Stimulated activated CD8-positive, alpha-beta memory T cell treated with anti-CD3 and anti-CD28 coated beads, Interleukin-7, amount 100 ng/mL, for 4 hours (primary cell): ENCODE data around the gene COL26A1.
"Not testable (repeated sequence)": the region's sequence is repeated elsewhere in the genome, so short reads cannot be mapped to it uniquely, and the experiment has no call there.

Source experiments
- DNase-seq, 2 donors: peaks; one replicate each; pipeline ENCODE4 v3.0.0-alpha.2; 2020; ENCODE audit warnings: low read depth in 2 of 2

Gene COL26A1

DNA sequence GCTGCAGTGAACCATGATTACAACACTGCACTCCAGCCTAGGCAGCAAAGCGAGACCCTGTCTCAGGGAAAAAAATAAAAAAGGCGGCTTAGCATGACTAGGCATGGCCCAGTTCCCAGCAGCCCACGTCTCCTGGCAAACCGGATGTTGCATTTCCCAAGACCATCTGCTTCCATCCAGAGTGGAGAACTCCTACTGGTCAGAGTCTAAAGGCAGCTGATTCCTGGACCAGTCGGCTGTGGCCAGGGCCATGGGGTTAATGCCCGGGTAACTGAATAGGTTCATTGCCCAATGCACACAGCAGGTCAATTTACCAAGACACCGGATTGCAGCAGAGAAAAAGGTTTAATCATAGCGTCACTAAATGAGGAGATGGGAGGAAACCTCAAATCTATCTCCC lies 133.3 kb downstream of the COL26A1 start:
- DNase-seq = no peak

GRCh38 chr7:101501351-101501750 lies 138.7 kb downstream of the COL26A1 start:
- no peak for DNase-seq

DNA sequence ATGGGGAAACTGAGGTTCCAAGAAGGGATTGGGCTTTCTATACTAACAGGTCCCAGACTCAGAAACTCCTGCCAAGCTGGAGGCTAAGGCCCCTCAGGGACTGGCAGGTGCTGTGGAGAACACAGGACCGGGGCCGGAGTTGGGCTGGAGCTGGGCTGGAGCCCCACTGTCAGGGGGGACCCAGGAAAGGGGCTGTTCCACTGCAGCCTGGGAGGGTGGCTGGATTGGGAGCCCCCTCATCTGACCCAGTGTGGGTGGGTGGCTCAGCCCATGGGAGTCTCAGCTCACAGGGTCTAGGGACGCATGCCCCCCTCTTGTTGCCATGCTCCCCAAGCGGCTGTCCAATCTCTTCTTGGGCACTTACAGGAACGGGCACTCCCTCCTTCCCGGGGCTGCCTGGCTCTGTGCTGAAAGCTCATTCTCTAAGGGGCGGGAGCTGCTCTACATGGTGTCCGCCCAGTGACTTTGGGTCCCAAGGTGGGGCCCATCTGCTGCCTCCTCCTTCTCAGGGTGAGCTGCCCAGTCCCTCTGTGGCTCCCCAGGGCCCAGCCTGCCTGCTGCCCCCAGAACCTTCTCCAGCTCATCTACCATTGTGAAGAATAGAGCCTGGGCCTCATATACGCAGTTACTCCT lies 139.9 kb downstream of the COL26A1 start:
- no peak for DNase-seq

GRCh38 chr7:101505510-101505909 lies 142.8 kb downstream of the COL26A1 start:
- not testable (repeated sequence) for DNase-seq

DNA sequence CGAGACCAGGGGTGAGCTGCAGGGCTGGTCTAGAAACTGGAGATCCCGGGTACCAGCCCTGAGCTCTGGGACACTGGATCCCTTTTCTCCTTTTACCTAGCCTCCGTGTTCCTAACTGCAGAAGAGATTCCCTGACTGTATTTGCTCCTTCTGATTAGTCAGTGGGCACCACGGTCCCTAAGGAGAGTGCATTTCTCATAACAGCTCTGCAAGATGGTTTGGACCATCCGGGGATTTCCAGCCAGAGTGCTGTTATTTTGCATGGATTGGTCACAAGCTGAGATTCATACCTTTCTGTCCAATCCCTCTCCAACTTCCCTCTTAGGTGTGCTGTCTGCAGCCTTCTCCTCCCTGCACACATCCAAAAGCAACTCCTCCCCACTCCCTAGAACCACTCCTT lies 143.9 kb downstream of the COL26A1 start:
- no peak for DNase-seq

GRCh38 chr7:101507327-101507726 lies 144.7 kb downstream of the COL26A1 start:
- no peak for DNase-seq

- DNase-seq = no peak
Observed at GRCh38 chr7:101507791-101508252, 145.1 kb downstream of the COL26A1 start.

GRCh38 chr7:101510297-101510696 lies 147.6 kb downstream of the COL26A1 start:
- no peak for DNase-seq

GRCh38 chr7:101511965-101512364 lies 149.3 kb downstream of the COL26A1 start:
- no peak for DNase-seq

- no peak for DNase-seq
Observed at GRCh38 chr7:101516851-101517250, 154.2 kb downstream of the COL26A1 start.

DNA sequence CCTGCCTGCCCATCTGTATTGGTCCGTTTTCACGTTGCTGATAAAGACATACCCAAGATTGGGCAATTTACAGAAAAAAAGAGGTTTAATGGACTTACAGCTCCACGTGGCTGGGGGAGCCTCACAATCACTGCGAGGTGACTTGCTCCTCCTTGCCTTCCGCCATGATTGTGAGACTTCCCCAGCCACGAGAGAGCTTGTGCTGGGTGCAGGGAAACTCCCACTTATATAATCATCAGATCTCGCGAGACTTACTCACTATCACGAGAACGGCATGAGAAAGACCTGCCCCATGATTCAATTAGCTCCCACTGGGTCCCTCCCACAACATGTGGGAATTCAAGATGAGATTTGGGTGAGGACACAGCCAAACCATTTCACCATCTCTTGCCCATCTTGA lies 154.6 kb downstream of the COL26A1 start:
- DNase-seq = no peak

GRCh38 chr7:101518336-101518735 lies 155.7 kb downstream of the COL26A1 start:
- DNase-seq = no peak

DNA sequence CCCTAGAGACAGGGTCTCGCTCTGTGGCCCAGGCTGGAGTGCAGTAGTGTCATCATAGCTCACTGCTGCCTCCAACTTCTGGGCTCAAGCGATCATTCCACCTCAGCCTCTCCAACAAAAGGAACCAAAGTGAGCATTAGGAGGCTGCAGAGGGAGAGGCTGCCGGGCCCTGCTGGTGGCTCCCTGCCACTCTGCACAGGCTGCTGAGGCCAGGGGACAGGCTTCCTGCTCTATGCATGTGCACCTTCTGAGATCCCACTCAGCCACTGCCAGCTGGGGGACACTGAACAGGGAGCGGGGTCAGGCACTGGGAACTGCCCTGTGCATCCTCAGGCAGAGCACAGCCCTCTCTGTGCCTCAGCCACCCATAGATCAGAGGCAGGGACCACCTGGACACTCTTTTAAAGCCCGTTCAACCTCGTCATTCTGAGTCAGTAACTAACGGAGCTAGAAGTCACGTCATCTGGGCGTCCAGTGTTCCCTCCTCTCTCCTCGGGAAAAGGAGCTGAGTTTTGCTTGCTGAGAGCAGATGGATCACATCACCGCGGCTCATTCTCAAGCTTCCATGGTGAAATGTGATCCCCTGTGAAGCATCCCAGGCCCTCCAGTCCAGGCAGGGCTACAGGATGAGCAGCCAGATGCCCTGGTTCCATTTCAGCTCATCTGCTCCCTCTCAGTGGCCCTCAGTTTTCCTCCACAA lies 156.8 kb downstream of the COL26A1 start:
- DNase-seq = no peak

- DNase-seq = no peak
Observed at GRCh38 chr7:101521430-101521925, 158.8 kb downstream of the COL26A1 start.

GRCh38 chr7:101522021-101522420 lies 159.3 kb downstream of the COL26A1 start:
- no peak for DNase-seq

GRCh38 chr7:101527844-101528667 lies 165.4 kb downstream of the COL26A1 start:
- DNase-seq = no peak

- DNase-seq = no peak
Observed at GRCh38 chr7:101529560-101529959, 166.9 kb downstream of the COL26A1 start.

DNA sequence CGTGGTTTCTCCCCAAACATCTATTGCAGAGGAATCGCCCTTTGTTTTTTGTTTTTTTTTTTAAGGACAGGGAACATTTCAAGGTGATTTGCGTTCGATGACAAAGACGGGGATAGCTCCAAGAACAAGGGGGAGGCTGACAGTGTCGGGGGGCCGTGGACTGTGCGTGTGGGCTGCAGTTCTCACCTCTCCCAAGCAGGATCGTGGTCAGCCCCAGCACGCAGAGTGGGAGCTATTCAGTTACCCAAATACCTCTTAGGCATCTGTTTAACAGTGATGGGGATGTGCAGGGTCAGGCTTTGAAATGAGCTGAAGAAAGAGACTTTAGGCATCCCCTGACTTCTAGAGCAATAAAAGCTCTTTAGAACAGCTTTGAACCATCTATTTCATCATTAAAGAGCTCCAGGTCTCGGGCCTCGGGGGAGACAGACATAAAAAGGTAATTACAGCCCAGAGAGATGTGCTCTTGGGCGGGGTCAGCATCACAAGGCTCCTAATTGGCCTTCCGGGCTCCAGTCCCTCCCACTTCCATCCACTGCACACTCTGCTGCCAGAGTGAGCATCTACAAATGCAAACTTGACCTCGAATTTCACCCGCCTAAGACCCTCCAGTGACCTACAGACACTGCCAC lies 169.2 kb downstream of the COL26A1 start:
- DNase-seq = no peak

GRCh38 chr7:101532400-101533102 lies 169.9 kb downstream of the COL26A1 start:
- no peak for DNase-seq

DNA sequence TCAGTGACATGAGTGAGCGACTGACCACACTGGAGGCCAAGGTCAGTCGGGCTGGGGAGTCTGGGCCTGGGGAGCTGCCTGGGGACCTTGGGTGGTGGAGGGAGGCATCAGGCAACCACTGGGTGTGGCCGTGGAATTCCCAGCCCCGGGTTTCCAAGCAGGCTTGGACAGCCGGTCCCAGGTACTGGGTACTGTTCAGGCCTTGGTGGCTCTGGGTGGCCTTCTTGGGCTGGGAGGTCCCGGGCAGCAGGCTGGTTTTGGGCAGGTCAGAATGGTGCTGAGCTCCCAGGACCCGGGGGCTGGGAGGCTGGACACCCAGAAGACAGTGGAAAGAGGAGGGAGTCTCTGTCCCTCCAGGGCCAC lies 170.4 kb downstream of the COL26A1 start:
- DNase-seq = no peak

- DNase-seq = no peak
Observed at GRCh38 chr7:101534015-101534803, 171.5 kb downstream of the COL26A1 start.
